SK-MEL-5 (cell line): ENCODE measurements around the gene ERVW-1. TPM values are rescaled to one million over a fixed set of nuclear protein-coding genes. Genes with fewer than 3 reads are reported as not detected.
A peak's percentile ranks its signal among the peaks of the same experiment; 100 is the strongest.
"Not testable (repeated sequence)": the region's sequence is repeated elsewhere in the genome, so short reads cannot be mapped to it uniquely, and the experiment has no call there.

ENCODE experiments used
- DNase-seq: peaks from one replicate; pipeline ENCODE4 v3.0.0-alpha.2; 2016; ENCODE audit warnings: low read depth, low spot score
- in situ Hi-C: cut with HindIII; loops from 2 replicates; pipeline ENCODE4 v1.10.0; 2016; ENCODE audit warnings: low sequenced_read_pairs, high pct_unique_total_duplicates, low pct_unique_long_range_greater_than_20kb
- total RNA-seq: library from RNA; depleted of rRNA; stranded (reverse); fragments of >200 nt; shearing (Covaris generic); gene quantifications from 2 replicates; pipeline ENCODE4 v1.2.3, GENCODE V29; 2014

ERVW-1 gene
- total RNA-seq, 1 experiment from 2014 or later = not detected

DNA sequence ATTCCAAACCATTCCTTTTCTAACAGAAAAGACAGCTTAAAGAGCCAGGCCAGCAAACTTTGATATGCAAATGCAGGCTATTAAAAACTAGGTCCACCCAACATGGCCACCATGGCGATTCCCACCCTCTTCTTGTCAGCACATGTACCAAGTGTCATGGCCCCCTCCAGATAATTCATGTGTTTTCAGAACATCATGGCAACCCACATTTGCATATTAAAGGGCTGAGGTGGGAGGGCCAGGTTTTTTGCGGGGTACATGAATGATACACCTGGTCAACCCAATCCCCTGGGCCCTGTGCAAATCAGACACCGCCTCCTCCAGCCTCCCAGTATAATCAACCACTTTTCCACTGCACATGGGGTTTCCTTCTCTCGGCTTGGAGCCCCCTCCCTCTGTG, 965 bp upstream of the ERVW-1 start:
- no peak for DNase-seq
- in situ Hi-C loops = no loop called here

DNA sequence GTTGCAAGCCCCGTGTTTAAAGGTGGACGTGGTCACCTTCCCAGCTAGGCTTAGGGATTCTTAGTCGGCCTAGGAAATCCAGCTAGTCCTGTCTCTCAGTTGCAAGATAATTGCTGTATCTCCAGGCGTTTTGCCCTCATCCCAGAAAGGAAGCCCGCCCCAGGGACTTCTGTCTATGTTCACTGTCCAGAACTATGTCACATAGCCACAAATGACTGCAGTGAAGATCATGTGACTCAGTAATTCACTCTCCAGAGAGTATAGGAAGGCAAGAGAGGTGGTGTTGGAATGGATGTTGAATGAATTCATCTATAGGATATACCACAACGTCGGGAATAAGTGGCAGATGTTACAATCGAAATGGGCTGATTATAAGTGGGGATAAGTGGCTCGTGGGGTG, 349 bp upstream of the ERVW-1 start:
- in situ Hi-C loops = no loop called here

DNA sequence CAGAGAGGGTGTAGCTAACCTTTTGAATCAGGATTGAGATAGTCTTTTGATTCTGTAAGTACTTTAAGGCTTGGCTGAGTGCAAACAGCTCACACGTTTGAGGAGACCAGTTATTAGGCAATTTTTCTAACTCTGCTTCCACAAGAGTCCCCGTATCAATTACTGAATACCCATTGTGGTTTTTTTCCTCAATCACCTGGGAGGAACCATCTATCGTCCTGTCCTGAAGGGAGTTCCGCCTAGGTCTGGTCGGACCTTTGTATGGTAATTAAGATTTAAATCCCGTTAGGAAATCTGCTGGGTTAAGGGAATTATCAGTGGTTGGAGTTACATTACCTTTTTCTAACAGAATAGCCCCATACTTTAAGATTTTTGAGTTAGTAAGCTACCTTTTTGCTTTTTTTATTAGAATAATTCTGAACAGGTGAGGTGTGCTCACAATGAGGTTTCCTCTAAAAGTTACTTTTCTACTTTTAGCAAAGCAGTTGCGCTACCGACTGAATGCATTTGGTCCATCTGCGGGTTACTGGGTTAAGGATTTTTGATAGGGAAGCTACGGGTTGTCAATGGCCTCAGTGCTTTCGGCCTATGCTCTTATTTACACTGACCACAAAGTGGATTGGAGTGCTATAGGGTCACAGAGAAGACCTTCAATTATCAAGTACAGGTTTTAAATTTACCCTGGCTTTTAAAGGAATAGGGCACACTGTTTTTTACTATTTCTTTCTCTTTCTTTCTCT, 1.7 kb downstream of the ERVW-1 start:
- DNase-seq, in situ Hi-C loops: not testable (repeated sequence)

More for the DNA sequence above, 349 bp upstream of the ERVW-1 start:
- no peak for DNase-seq

DNA sequence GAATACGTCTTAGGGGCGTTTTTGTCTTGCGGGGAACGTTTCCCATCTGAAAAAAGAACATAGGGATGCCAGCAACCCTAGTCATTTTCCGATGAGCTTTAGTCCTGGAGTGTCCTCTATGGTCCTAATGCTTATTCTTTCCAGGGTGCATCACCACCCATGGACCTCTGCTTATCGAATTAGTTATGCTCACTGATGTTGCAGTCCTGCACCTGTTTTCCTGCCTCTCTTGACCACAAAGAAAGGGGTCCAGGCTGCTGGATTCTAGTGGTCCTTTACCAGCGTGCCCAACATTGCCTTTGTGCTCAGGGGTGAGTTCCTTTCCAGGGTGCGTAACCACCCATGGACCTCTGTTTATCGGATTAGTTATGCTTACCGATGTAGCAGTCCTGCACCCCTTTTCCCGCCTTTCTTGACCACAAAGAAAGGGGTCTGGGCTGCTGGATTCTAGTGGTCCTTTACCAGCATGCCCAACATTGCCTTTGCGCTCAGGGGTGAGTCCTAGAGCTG, 2.4 kb downstream of the ERVW-1 start:
- DNase-seq, in situ Hi-C loops: not testable (repeated sequence)

DNA sequence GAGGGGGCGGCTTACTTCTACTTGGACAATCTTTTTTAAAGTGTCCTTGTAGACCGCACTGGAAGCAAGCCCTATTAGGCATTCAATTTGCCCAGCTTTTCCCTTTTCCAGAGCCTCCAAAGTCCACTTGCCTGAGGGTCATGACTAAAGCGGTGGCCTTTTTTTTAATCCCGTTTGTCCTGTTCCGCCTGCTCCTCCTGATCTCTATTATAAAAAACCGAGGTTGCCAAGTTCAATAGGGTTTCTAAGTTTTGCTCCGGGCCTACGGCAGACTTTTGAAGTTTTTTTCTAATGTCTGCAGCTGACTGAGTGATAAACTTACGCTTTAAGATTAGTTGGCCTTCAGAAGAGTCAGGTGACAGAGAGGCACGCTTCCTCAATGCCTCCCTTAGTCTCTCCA, 3.8 kb downstream of the ERVW-1 start:
- not testable (repeated sequence) for DNase-seq
- in situ Hi-C loops = loop anchor here (25.0 kb wide), 1 partner anchor 587 kb away; the partner anchor contains the start of gene MTERF1

DNA sequence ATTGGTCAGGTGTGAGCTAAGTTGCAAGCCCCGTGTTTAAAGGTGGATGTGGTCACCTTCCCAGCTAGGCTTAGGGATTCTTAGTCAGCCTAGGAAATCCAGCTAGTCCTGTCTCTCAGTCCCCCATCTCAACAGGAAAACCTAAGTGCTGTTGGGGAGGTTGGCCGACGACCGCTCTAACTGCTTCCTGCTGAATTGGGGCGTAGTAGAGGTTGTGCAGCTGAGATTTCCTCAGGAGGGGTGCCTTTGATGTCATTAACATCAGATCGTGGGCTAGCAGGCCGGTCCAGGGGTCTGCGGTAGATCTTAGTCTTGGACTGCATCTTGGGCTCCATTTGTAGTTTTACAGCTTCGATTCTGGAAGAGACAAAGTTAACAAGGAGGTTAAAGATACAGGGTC, 9.2 kb downstream of the ERVW-1 start:
- not testable (repeated sequence) for DNase-seq
- in situ Hi-C loops = loop anchor here (25.0 kb wide), 1 partner anchor 581 kb away; the partner anchor contains the start of gene MTERF1

DNA sequence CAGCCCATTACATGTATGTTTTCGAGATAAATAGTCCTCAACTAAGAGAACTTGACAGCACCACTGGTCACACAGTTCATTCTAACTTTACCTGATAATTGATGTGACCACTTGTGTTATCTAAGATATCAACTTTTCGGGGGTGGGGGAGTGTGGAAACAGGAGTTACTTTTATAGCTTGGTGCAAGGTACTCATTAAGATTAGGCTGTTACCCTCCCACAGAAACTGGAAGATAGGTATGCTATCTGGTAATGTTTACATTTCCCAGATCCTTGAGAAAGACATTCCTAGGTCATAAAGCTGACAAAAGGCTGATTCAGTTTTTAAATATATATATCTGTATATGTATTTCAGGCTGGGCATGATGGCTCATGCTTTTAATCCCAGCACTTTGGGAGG, 11.1 kb downstream of the ERVW-1 start:
- DNase-seq = no peak
- in situ Hi-C loops = loop anchor here (25.0 kb wide), 1 partner anchor 579 kb away; the partner anchor contains the start of gene MTERF1

DNA sequence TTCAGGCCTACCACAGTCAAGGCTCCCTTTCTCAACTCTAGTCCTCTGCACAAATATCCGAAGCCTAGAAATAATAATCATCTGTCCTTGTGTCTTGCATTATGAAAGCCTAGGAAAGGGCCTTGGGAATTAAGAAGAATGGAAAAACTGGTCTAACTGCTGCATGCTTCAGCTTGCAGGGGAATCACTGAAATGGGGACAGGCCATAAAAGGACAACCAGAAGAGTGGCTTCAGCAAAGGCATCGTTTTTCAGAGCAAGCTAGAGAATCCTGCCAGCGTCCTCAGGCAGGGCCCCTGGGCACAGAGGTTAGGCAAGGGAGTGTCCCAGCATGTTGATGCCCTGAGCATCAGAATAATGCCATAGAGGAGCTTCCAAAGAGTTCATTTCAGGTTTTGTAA, 13.2 kb downstream of the ERVW-1 start:
- no peak for DNase-seq
- in situ Hi-C loops = loop anchor here (25.0 kb wide), 1 partner anchor 577 kb away; the partner anchor contains the start of gene MTERF1

DNA sequence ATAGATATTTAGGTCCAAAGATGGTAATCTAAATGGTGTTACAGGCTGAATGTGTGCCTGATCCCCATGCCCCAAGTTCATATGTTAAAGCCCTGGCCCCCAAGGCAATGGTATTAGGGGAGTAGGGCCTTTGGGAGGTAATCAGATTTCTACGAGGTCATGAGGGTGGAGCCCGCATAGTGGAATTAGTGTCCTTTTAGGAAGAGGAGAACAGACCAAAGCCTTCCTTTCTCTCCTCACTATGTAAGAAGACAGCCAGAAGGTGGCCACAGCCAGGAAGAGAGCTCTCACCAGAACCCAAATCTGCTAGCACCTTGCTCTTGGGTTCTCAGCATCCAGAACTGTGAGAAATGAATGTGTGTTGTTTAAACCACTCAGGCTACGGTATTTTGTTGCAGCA, 15.2 kb downstream of the ERVW-1 start:
- DNase-seq = no peak
- in situ Hi-C loops = loop anchor here (25.0 kb wide), 1 partner anchor 575 kb away; the partner anchor contains the start of gene MTERF1

DNA sequence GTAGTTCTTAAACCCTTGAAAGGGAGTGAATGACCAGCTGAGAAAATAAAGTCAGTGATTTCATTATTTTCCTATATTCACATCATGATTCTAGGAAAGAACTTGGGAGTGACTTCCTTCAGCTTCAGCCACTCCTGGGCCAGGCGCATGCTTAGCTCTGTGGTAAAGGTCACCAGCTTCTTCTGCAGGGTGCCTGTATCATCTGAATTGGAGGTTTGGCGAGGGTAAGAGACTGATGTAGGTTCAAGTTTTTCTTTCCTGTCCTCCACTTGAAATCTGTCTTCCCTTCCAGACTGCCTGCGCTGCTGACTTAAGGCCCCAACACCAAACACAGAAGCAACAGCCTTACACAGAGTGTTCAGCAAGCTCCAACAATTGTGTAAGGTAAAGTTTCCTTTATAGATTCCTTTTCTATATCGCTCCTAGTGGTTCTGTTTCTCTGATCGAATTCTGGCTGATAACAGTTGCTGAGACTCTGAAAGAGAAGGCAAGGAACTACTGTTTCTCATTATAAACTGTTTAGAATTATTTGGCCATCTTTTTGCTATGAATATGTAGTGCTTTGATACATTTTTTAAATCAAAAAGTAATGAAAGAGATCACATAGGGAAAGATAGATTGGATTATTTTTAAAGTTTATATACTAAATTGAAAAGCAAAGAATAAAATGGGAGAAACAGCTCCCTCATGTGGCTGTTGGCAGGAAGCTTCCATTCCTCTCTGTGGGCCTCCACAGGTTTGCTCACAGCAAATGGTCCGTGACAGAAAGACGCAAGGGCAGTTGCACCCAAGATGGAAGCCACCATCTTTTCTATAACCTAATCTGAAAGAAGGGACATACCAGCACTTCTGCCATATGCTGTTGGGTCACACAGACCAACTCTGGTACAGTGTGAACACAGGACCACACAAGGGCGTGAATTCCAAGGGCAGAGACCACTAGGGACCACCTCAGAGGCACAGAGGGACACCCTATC, 16.4 kb downstream of the ERVW-1 start:
- peak; percentile 87 for DNase-seq
- in situ Hi-C loops = loop anchor here (25.0 kb wide), 1 partner anchor 574 kb away; the partner anchor contains the start of gene MTERF1

DNA sequence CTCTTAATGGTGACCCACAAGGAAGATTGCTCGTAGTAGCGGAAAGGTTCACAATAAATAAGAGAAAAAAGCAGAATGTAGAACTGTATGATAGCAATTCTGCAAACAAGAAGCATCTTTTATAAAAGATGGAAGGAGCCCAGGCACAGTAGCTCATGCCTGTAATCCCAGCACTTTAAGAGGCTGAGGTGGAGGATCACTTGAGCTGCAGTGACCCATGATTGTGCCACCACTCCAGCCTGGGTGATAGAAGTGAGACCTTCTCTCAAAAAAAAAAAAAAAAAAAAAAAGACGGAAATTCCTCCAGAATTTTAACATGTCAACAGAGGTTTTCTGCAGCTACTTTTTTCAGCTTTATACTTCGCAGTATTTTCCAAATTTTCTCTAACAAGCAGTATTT, 17.2 kb downstream of the ERVW-1 start:
- no peak for DNase-seq
- in situ Hi-C loops = loop anchor here (25.0 kb wide), 1 partner anchor 573 kb away; the partner anchor contains the start of gene MTERF1

DNA sequence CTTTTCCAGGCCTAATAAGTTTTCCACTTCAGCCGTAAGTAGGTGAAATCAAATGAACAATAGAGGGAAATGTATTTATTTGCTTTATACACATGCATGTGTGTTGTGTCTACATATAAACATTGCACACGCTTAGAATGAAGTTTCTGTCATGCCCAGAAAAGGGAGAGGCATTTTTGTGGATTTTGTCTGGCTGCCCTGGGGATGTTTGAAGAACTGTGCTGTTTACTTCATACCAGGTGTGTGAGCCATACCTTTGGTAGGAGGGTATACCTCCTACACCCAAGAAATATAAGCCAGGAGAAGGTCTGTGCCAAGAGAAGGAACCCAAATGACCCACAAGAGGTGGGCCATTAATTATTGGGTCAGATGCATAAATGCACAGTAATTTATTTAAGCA, 17.6 kb downstream of the ERVW-1 start:
- no peak for DNase-seq
- in situ Hi-C loops = loop anchor here (25.0 kb wide), 1 partner anchor 573 kb away; the partner anchor contains the start of gene MTERF1

DNA sequence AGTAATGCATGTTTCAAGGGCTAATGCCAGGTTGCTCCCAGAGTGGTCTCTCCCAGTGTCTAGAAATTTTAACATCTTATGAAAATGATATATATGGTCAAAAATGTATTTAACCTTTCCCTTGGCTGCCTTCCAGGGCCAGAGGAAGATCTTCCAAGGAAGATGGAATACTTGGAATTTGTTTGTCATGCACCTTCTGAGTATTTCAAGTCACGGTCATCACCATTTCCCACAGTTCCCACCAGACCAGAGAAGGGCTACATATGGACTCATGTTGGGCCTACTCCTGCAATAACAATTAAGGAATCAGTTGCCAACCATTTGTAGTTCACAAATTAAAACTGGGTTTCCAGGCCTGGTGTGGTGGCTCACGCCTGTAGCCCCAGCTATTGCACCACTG, 21.5 kb downstream of the ERVW-1 start:
- in situ Hi-C loops = loop anchor here (25.0 kb wide), 1 partner anchor 569 kb away; the partner anchor contains the start of gene MTERF1
- DNase-seq = no peak

DNA sequence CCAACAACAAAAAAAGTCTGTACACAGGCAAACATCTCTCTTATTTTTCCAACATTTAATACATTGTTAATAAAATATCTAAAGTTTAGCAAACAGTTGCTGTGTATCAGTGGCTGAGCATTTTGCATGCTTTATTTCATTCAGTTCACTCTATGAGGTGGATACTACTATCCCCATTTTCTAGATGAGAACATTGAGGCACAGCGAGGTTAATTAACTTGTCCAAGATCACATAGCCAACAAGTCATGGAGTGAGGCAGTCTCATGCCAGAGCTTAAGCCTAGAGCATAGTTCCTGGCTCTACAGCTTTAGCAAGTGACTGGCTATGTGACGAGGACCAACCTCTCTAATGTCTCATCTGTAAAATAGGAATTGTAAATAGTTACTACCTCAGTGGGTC, 26.1 kb downstream of the ERVW-1 start:
- in situ Hi-C loops = loop anchor here (25.0 kb wide), 1 partner anchor 564 kb away; the partner anchor contains the start of gene MTERF1
- DNase-seq = no peak

DNA sequence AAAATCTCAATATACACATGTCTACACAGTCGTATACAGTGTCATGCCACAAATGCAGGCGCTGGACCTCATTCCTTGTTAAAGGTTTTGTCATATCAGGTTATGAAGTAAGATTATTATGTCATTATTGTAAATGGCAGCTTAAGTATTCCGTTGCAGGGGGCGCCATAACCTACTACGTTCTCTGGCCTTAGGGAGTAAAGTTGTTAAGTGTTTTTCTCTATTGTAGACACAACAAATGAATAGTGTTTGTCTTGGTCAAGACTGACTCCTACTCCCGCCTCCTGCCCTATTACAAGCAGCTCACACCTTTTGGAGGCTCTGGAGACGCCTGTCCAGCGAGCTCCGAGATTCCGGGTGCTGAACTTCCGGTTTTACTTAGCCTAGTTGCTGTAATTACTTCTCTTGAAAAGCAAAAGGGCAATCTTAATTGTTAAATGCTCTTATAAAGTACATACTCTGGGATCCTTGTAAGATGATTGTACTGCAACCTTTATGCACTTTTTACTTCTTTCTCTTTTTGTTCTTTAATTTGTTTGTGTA, 29.5 kb downstream of the ERVW-1 start:
- in situ Hi-C loops = no loop called here
- peak; percentile 68 for DNase-seq

DNA sequence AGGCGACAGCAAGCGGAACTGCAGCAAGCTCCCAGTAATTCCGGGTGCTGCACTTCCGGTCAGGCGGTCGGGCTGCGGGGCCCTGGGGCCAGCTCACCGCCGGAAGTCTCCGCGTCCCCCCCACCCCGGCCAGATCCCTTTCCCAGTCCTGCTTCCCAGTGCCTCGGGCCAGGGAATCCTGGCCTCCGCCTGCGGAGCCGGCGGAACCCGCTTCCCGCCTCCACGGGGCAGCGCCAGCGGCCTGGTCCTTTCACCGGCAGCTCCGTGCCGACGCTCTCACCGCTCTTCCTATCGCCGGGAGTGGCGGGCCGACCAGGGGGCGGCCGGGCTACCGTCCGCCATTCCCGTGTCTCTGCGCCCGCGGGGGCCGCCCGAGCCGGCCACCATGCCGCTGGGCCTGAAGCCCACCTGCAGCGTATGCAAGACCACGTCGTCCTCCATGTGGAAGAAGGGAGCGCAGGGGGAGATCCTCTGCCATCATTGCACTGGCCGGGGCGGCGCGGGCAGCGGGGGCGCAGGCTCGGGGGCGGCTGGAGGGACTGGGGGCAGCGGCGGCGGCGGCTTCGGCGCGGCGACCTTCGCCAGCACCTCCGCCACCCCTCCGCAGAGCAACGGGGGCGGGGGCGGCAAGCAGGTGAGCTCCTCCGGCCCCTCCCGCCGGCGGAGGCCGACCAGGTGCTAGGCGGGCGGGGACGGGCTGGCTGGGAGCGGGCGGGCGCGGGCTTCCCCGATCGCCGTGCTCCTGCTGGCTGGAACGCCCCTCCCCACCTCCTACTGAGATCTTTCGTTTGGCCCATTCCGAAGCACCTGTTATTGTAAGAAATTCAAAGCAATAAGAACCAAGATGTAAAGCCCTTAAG, 30.2 kb downstream of the ERVW-1 start, which contains the start of gene GATAD1:
GATAD1 (plus strand) TSS at position 138 of the 860 bp plus-strand sequence; CDS start at position 386, 248 bp downstream.
- in situ Hi-C loops = no loop called here

More for the DNA sequence above, 30.2 kb downstream of the ERVW-1 start, which contains the start of gene GATAD1:
- DNase-seq = peak; percentile 97
